Tibial nerve (tissue), 4 donors: ENCODE data around the gene ZNF688. TPM values are rescaled to one million over a fixed set of nuclear protein-coding genes. Genes with fewer than 3 reads are reported as not detected.
"Not testable (repeated sequence)": the region's sequence is repeated elsewhere in the genome, so short reads cannot be mapped to it uniquely, and the experiment has no call there.

Source experiments
- DNase-seq, 2 donors: peaks; one replicate each; pipeline ENCODE4 v3.0.0-alpha.2; 2019; ENCODE audit warnings: low spot score in 2 of 2
- H3K27ac ChIP-seq, 4 donors: fragments of 200-600 bp; sonication (generic) in 3 of 4; one replicate each; pipeline ENCODE4 v1.5.1; 2017 to 2019; ENCODE audit warnings: mild to moderate bottlenecking in 1 of 4
- H3K27me3 ChIP-seq, 2 donors: fragments of 200-600 bp; sonication (generic) in 1 of 2; one replicate each; pipeline versions ENCODE4 v1.5.1 to v1.6.0; 2017 to 2019
- H3K36me3 ChIP-seq, 3 donors: fragments of 200-600 bp; sonication (generic); one replicate each; pipeline ENCODE4 v1.5.1; 2018 to 2019
- H3K4me1 ChIP-seq, 4 donors: fragments of 200-600 bp; sonication (generic) in 3 of 4; one replicate each; pipeline ENCODE4 v1.5.1; 2017 to 2019
- H3K4me3 ChIP-seq, 4 donors: fragments of 200-600 bp; sonication (generic) in 3 of 4; one replicate each; pipeline ENCODE4 v1.5.1; 2017 to 2019; ENCODE audit warnings: mild to moderate bottlenecking in 1 of 4, moderate library complexity in 1 of 4
- H3K9me3 ChIP-seq, 4 donors: fragments of 200-600 bp; sonication (generic) in 3 of 4; one replicate each; pipeline ENCODE4 v1.5.1; 2017 to 2019
- CTCF ChIP-seq, 5 experiments: fragments of 200-600 bp in 3 of 5; fragments of 450-650 bp in 2 of 5; sonication (generic) in 3 of 5; IDR thresholded peaks; one replicate each; pipeline ENCODE4 v1.5.1; 2016 to 2019; ENCODE audit warnings: antibody characterized with exemption in 5 of 5, mild to moderate bottlenecking in 3 of 5, moderate library complexity in 2 of 5
- EP300 ChIP-seq, 2 donors: sonication (generic); formaldehyde crosslinking; IDR thresholded peaks; one replicate each; pipeline ENCODE4 v1.6.1; 2017; ENCODE audit warnings: antibody characterized with exemption in 2 of 2, mild to moderate bottlenecking in 1 of 2
- POLR2A ChIP-seq, 2 donors: fragments of 450-650 bp; IDR thresholded peaks; one replicate each; pipeline ENCODE4 v1.6.1; 2017; ENCODE audit warnings: antibody characterized with exemption in 2 of 2, mild to moderate bottlenecking in 2 of 2, moderate library complexity in 2 of 2
- WGBS, 2 donors: methylation state at CpG; one replicate each; pipeline ENCODE4 v1.1.5; 2018; 5-methylcytosine and 5-hydroxymethylcytosine counted together
- total RNA-seq, 4 donors: library from RNA; depleted of rRNA; stranded (reverse); fragments of >200 nt; gene quantifications; one replicate each; pipeline ENCODE4 v1.1.0, GENCODE V29; 2016

Gene ZNF688
- total RNA-seq, 4 donors from 2014 or later: 15.7 to 28.6 (median 22.9) TPM

GRCh38 chr16:30539000-30539964 lies 32.2 kb downstream of the ZNF688 start:
- TF ChIP-seq CTCF (IDR thresholded peaks at IDR 0.05): no peak
- no peak for TF ChIP-seq EP300 (IDR thresholded peaks at IDR 0.05)
- TF ChIP-seq POLR2A (IDR thresholded peaks at IDR 0.05): no peak
- DNase-seq: no peak
- no peak overlapping the region for H3K4me3 ChIP-seq
- H3K27me3 ChIP-seq: no peaks in the 10 kb centered on the region
- no peak overlapping the region for H3K27ac ChIP-seq
- peaks cover 0 to 19% (median 10%) of the 10 kb centered on the region in 4 donors for H3K4me1 ChIP-seq
- no peaks in the 10 kb centered on the region for H3K36me3 ChIP-seq
- 83 to 87% methylated on average over 8 of the region's 8 CpGs for WGBS, 2 donors
- no peaks in the 10 kb centered on the region for H3K9me3 ChIP-seq

DNA sequence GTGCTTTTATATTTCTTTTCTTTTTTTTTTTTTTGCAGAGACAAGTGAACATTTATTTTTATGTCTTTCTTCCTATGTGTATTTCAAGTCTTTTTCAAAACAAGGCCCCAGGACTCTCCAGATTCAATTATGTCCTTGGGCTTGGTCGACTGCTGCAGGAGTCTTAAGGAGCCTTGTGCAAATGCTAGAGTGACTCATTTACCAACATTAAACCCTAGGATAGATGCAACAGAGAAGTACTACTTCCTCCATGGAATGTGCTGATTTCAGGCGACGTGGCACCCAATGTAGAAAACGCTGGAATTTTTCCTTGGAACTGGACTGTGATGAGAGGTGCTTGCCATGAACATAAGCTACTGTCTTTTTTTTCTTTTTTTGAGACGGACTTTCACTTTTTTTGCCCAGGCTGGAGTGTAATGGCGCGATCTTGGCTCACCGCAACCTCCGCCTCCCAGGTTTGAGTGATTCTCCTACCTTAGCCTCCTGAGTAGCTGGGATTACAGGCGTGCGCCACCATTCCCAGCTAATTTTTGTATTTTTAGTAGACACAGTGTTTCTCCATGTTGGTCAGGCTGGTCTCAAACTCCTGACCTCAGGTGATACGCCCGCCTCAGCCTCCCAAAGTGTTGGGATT lies 35.0 kb downstream of the ZNF688 start:
- H3K27me3 ChIP-seq, DNase-seq, H3K9me3 ChIP-seq, H3K4me3 ChIP-seq: not testable (repeated sequence)
- peaks cover 0 to 36% (median 15%) of the 10 kb centered on the region in 4 donors for H3K4me1 ChIP-seq
- peak overlapping the region in 3 of 4 donors; percentile 93 to 97 (median 96) for H3K27ac ChIP-seq
- H3K36me3 ChIP-seq: peaks cover 0 to 19% (median 7%) of the 10 kb centered on the region in 3 donors
- WGBS, 2 donors: 89 to 94% methylated on average over 13 of the region's 13 CpGs

- TF ChIP-seq POLR2A (IDR thresholded peaks at IDR 0.05): no peak
- TF ChIP-seq CTCF (IDR thresholded peaks at IDR 0.05): peak; percentile 34 to 69 (median 63)
- peak in 1 of 2 donors; percentile 9 for TF ChIP-seq EP300 (IDR thresholded peaks at IDR 0.05)
- Histone ChIP-seq H3K9me3 (no peaks in the 10 kb centered on the region), H3K4me1 (peaks cover 0 to 28% (median 15%) of the 10 kb centered on the region in 4 donors), H3K36me3 (peaks cover 0 to 26% (median 7%) of the 10 kb centered on the region in 3 donors), H3K4me3 (peak overlapping the region; percentile 57 to 86 (median 71)), H3K27ac (peak overlapping the region; percentile 87 to 97 (median 94)), H3K27me3 (no peaks in the 10 kb centered on the region)
- peak; percentile 52 to 56 for DNase-seq
- 30 to 31% methylated on average over 12 of the region's 12 CpGs for WGBS, 2 donors
Measured at GRCh38 chr16:30535777-30536190, 35.7 kb downstream of the ZNF688 start.

DNA sequence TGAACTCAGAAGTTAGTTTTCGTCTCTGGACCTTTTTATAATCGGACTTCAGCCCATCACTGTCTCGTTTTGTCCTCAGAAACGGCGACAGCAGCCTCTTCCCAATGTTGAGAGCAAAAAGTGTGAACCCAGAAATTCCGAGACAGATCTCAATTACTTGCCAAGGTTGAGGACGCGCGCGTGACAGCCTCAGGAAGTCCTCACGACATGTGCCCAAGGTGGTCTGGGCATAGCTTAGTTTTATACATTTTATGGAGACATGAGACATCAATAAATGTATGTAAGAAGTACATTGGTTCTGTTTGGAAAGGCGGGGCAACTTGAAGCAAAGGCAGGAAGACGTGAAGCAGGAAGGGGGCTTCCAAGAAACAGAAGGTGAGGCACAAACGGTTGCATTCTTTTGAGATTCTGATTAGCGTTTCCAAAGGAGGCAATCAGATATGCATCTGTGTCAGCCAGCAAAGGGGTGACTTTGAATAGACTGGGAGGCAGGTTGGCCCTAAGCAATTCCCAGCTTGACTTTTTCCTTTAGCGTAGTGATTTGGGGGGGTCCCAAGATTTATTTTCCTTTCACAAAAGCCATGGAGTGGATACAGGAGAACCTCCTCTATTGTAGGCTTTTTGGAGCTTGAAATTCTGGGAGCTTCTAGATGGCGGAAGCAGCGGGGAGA lies 36.3 kb downstream of the ZNF688 start:
- no peaks in the 10 kb centered on the region for H3K27me3 ChIP-seq
- H3K36me3 ChIP-seq: peaks cover 0 to 31% (median 7%) of the 10 kb centered on the region in 3 donors
- H3K27ac ChIP-seq: peak overlapping the region; percentile 87 to 97 (median 94)
- H3K4me1 ChIP-seq: peaks cover 0 to 28% (median 15%) of the 10 kb centered on the region in 4 donors
- TF ChIP-seq CTCF (IDR thresholded peaks at IDR 0.05) (no peak), POLR2A (IDR thresholded peaks at IDR 0.05) (no peak), EP300 (IDR thresholded peaks at IDR 0.05) (no peak)
- no peak for DNase-seq
- H3K4me3 ChIP-seq: peak overlapping the region; percentile 57 to 86 (median 71)
- H3K9me3 ChIP-seq: no peaks in the 10 kb centered on the region
- 2% methylated on average over 18 of the region's 18 CpGs for WGBS, 2 donors

GRCh38 chr16:30534368-30535105 lies 37.0 kb downstream of the ZNF688 start, which contains the start of gene ZNF747:
Gene ZNF747, minus strand, starts transcription at chr16:30534858. Its CDS starts 179 bp downstream, at chr16:30534679.
- Histone ChIP-seq H3K9me3 (no peaks in the 10 kb centered on the region), H3K27ac (peak within 1 kb of the TSS; percentile 87 to 97 (median 94)), H3K27me3 (no peaks in the 10 kb centered on the region), H3K36me3 (peaks cover 0 to 36% (median 7%) of the 10 kb centered on the region in 3 donors), H3K4me3 (peak within 1 kb of the TSS; percentile 57 to 86 (median 71)), H3K4me1 (peaks cover 0 to 28% (median 15%) of the 10 kb centered on the region in 4 donors)
- 0 to 1% methylated on average over 47 to 49 of the region's 70 CpGs for WGBS, 2 donors
- DNase-seq: peak; percentile 85 to 92
- peak; percentile 24 to 55 for TF ChIP-seq POLR2A (IDR thresholded peaks at IDR 0.05)
- peak; percentile 82 to 92 for TF ChIP-seq EP300 (IDR thresholded peaks at IDR 0.05)
- peak in 1 of 5 experiments; percentile 48 for TF ChIP-seq CTCF (IDR thresholded peaks at IDR 0.05)
